HepG2 (cell line): ENCODE results near the gene GALNT9.

ENCODE experiments used
- POLR2AphosphoS5 ChIP-seq: IDR thresholded peaks from 2 replicates; pipeline ENCODE4 v1.6.1; 2012; ENCODE audit warnings: low read depth, low read length
- ZNF709 ChIP-seq: sonication (generic); formaldehyde crosslinking; IDR thresholded peaks from 2 replicates; pipeline ENCODE4 v1.5.0; 2020; ENCODE audit warnings: mild to moderate bottlenecking, missing genetic modification reagents
- TF ChIP-seq, protein P1 (sequence below): sonication (generic); formaldehyde crosslinking; IDR thresholded peaks from 2 replicates; pipeline ENCODE4 v1.5.0; 2020; ENCODE audit warnings: mild to moderate bottlenecking, missing genetic modification reagents, moderate library complexity

GRCh38 chr12:132201391-132202120, 127.8 kb downstream of the GALNT9 start:
- no peak for TF ChIP-seq POLR2AphosphoS5
- no peak for TF ChIP-seq ZNF709
- TF ChIP-seq, protein P1, sequence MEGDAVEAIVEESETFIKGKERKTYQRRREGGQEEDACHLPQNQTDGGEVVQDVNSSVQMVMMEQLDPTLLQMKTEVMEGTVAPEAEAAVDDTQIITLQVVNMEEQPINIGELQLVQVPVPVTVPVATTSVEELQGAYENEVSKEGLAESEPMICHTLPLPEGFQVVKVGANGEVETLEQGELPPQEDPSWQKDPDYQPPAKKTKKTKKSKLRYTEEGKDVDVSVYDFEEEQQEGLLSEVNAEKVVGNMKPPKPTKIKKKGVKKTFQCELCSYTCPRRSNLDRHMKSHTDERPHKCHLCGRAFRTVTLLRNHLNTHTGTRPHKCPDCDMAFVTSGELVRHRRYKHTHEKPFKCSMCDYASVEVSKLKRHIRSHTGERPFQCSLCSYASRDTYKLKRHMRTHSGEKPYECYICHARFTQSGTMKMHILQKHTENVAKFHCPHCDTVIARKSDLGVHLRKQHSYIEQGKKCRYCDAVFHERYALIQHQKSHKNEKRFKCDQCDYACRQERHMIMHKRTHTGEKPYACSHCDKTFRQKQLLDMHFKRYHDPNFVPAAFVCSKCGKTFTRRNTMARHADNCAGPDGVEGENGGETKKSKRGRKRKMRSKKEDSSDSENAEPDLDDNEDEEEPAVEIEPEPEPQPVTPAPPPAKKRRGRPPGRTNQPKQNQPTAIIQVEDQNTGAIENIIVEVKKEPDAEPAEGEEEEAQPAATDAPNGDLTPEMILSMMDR (CRISPR knock-in tag): no peak
